OCI-M1 (cell line): Measurements from ENCODE around the gene NOL4L.

ENCODE experiments used
- DNase-seq: peaks from one replicate; lab custom pipeline; 2025; lab: John Stamatoyannopoulos, UW

NOL4L gene

GRCh38 chr20:32560989-32561830 is 23.9 kb downstream of the NOL4L start:
- DNase-seq: no peak

GRCh38 chr20:32560482-32560988 is 24.6 kb downstream of the NOL4L start:
- DNase-seq: no peak

GRCh38 chr20:32559753-32560380 is 25.3 kb downstream of the NOL4L start:
- no peak for DNase-seq

GRCh38 chr20:32559205-32559752 is 25.9 kb downstream of the NOL4L start:
- no peak for DNase-seq

GRCh38 chr20:32558526-32558925 is 26.6 kb downstream of the NOL4L start:
- no peak for DNase-seq

GRCh38 chr20:32557319-32557718 is 27.8 kb downstream of the NOL4L start:
- DNase-seq: no peak

- DNase-seq: no peak
Observed at GRCh38 chr20:32556312-32557184, 28.6 kb downstream of the NOL4L start.

- no peak for DNase-seq
Observed at GRCh38 chr20:32555584-32555983, 29.5 kb downstream of the NOL4L start.

- no peak for DNase-seq
Observed at GRCh38 chr20:32554965-32555289, 30.2 kb downstream of the NOL4L start.

GRCh38 chr20:32553618-32554017 is 31.5 kb downstream of the NOL4L start:
- DNase-seq: no peak

GRCh38 chr20:32551693-32552092 is 33.4 kb downstream of the NOL4L start:
- DNase-seq: no peak

GRCh38 chr20:32549842-32550241 is 35.3 kb downstream of the NOL4L start:
- DNase-seq: no peak

GRCh38 chr20:32547753-32548034 is 37.4 kb downstream of the NOL4L start:
- no peak for DNase-seq

- peak; percentile 21 for DNase-seq
Observed at GRCh38 chr20:32546918-32547752, 38.0 kb downstream of the NOL4L start.

GRCh38 chr20:32544893-32545840 is 40.0 kb downstream of the NOL4L start:
- no peak for DNase-seq

GRCh38 chr20:32544260-32544722 is 40.8 kb downstream of the NOL4L start:
- DNase-seq: no peak

GRCh38 chr20:32543570-32544259 is 41.4 kb downstream of the NOL4L start:
- DNase-seq: no peak

GRCh38 chr20:32542259-32542615 is 42.9 kb downstream of the NOL4L start:
- DNase-seq: no peak

- no peak for DNase-seq
Observed at GRCh38 chr20:32541323-32542258, 43.5 kb downstream of the NOL4L start.
